ENCODE measurements around the gene PPP1R37.
"Not testable (repeated sequence)": the region's sequence is repeated elsewhere in the genome, so short reads cannot be mapped to it uniquely, and the experiment has no call there.

Gene PPP1R37

GRCh38 chr19:45101806-45102205, 8.8 kb downstream of the PPP1R37 start:
- no peak for DNase-seq (ENCODE audit: extremely low spot score)
- ChIA-PET CTCF (interaction anchor here (1.0 to 3.0 kb wide), 7 partner anchors 9 to 41 kb away, joined by 3 to 11 read pairs (median 5); partner anchors contain the start of gene PPP1R37), POLR2A (no interaction called here)
- no peak for TF ChIP-seq CTCF (IDR thresholded peaks at IDR 0.05; ENCODE audit: control extremely low read depth, extremely low read depth, low read depth, missing control alignments)

GRCh38 chr19:45102481-45102880, 9.5 kb downstream of the PPP1R37 start:
- no peak for DNase-seq (ENCODE audit: extremely low spot score)
- CTCF ChIA-PET, result interaction anchor here (1.3 to 3.0 kb wide), 5 partner anchors 9 to 64 kb away, joined by 4 to 11 read pairs (median 6); partner anchors contain the start of gene PPP1R37

GRCh38 chr19:45103156-45103507, 10.2 kb downstream of the PPP1R37 start:
- ChIA-PET CTCF (interaction anchor here (0.7 to 3.1 kb wide), 7 partner anchors 10 to 65 kb away, joined by 4 to 11 read pairs (median 6); partner anchors contain the start of gene PPP1R37), POLR2A (interaction anchor here (1.1 kb wide), 1 partner anchor 15 kb away, joined by 3 read pairs; no protein-coding TSS in a partner anchor)
- DNase-seq (ENCODE audit: extremely low spot score), result no peak
- TF ChIP-seq CTCF (IDR thresholded peaks at IDR 0.05; ENCODE audit: control extremely low read depth, extremely low read depth, low read depth, missing control alignments), result peak; percentile 30

More at GRCh38 chr19:45102481-45102880, 9.5 kb downstream of the PPP1R37 start:
- POLR2A ChIA-PET, result interaction anchor here (1.1 kb wide), 1 partner anchor 16 kb away, joined by 3 read pairs; no protein-coding TSS in a partner anchor
- no peak for TF ChIP-seq CTCF (IDR thresholded peaks at IDR 0.05; ENCODE audit: control extremely low read depth, extremely low read depth, low read depth, missing control alignments)

GRCh38 chr19:45103508-45104319, 10.7 kb downstream of the PPP1R37 start:
- TF ChIP-seq CTCF (IDR thresholded peaks at IDR 0.05; ENCODE audit: control extremely low read depth, extremely low read depth, low read depth, missing control alignments), result peak; percentile 2
- CTCF ChIA-PET, result interaction anchor here (0.7 to 3.1 kb wide), 5 partner anchors 11 to 66 kb away, joined by 4 to 11 read pairs (median 6); partner anchors contain the start of gene PPP1R37
- DNase-seq (ENCODE audit: extremely low spot score), result no peak
- POLR2A ChIA-PET, result interaction anchor here (0.7 kb wide), 1 partner anchor 11 kb away, joined by 3 read pairs; the partner anchor contains the start of gene PPP1R37

GRCh38 chr19:45104658-45105349, 11.8 kb downstream of the PPP1R37 start:
- POLR2A ChIA-PET, result no interaction called here
- no peak for DNase-seq (ENCODE audit: extremely low spot score)
- CTCF ChIA-PET, result interaction anchor here (1.8 to 3.1 kb wide), 2 partner anchors 13 to 27 kb away, joined by 6 to 11 read pairs; no protein-coding TSS in a partner anchor
- no peak for TF ChIP-seq CTCF (IDR thresholded peaks at IDR 0.05; ENCODE audit: control extremely low read depth, extremely low read depth, low read depth, missing control alignments)

GRCh38 chr19:45106363-45106762, 13.4 kb downstream of the PPP1R37 start:
- DNase-seq (ENCODE audit: extremely low spot score); POLR2A ChIA-PET: not testable (repeated sequence)
- CTCF ChIA-PET, result interaction anchor here (1.4 to 3.1 kb wide), 2 partner anchors 12 to 26 kb away, joined by 5 to 11 read pairs; no protein-coding TSS in a partner anchor

Data from GM10248 (cell line).